Motor neuron (in vitro differentiated cells): ENCODE data around the gene PRSS2. TPM values are rescaled to one million over a fixed set of nuclear protein-coding genes. Genes with fewer than 3 reads are reported as not detected.
A peak's percentile ranks its signal among the peaks of the same experiment; 100 is the strongest.

Experiments used
- ATAC-seq, 8 experiments: fragments of 200-7000 bp; cut with Tn5 transposase; replicated peaks in 6 of 8; 2 replicates each; pipeline ENCODE4 v1.8.0; 2021; ENCODE audit warnings: mild to moderate bottlenecking in 8 of 8, moderate library complexity in 8 of 8
- H3K27ac ChIP-seq, 2 donors: fragments of 250-450 bp; sonication (Bioruptor Pico); 2 replicates each; pipeline ENCODE4 v1.9.0; 2021; ENCODE audit warnings: antibody characterized with exemption in 2 of 2, mild to moderate bottlenecking in 2 of 2, moderate library complexity in 1 of 2
- H3K4me1 ChIP-seq, 2 donors: fragments of 250-450 bp; sonication (Bioruptor Pico); replicated peaks in 1 of 2; 2 replicates each; pipeline ENCODE4 v1.6.1; 2021; ENCODE audit warnings: antibody characterized with exemption in 2 of 2, mild to moderate bottlenecking in 2 of 2, moderate library complexity in 1 of 2
- H3K4me3 ChIP-seq, 5 donors: fragments of 250-450 bp; sonication (Bioruptor Pico); 2 replicates each; pipeline ENCODE4 v1.9.0; 2021; ENCODE audit warnings: antibody characterized with exemption in 5 of 5, mild to moderate bottlenecking in 5 of 5, moderate library complexity in 4 of 5
- WGBS, 10 experiments: fragments of 450-650 bp; shearing (Covaris generic); methylation state at CpG; one replicate each; pipeline ENCODE4 v1.0.0; 2022; 5-methylcytosine and 5-hydroxymethylcytosine counted together
- in situ Hi-C, 9 experiments: fragments of 400-800 bp; cut with MboI; loops; one replicate each; pipeline ENCODE4 v1.15.0; 2021; ENCODE audit warnings: low sequenced_read_pairs in 9 of 9, low pct_unique_long_range_greater_than_20kb in 2 of 9; ENCODE audit not compliant: unreplicated experiment in 9 of 9
- total RNA-seq, 8 experiments: library from RNA; unstranded; fragments of 300-600 nt; gene quantifications; 2 replicates each; pipeline versions ENCODE4 v1.2.3 to v1.2.4, GENCODE V29; 2022

PRSS2 gene
- total RNA-seq, 8 experiments from 2014 or later: not detected

- no peak overlapping the region for H3K4me3 ChIP-seq
- no peak overlapping the region for H3K27ac ChIP-seq
- peaks cover 0 to 2% of the 10 kb centered on the region in 2 donors for H3K4me1 ChIP-seq
- in situ Hi-C loops: loop anchor here in 5 of 9 experiments (25.0 kb wide), 3 partner anchors 155 to 255 kb away; no protein-coding TSS in a partner anchor
- ATAC-seq: no peak
- WGBS, 10 experiments: no CpG with 5 or more reads among the region's 1 CpG
These were observed 21.4 kb downstream of the PRSS2 start for GRCh38 chr7:142792129-142792528.

- peaks cover 0 to 6% of the 10 kb centered on the region in 2 donors for H3K4me1 ChIP-seq
- H3K27ac ChIP-seq: no peak overlapping the region
- ATAC-seq: no peak
- no peak overlapping the region for H3K4me3 ChIP-seq
- in situ Hi-C loops: loop anchor here in 5 of 9 experiments (25.0 kb wide), 3 partner anchors 155 to 255 kb away; no protein-coding TSS in a partner anchor
- WGBS, 10 experiments: 0 to 67% (median 17%) methylated on average over 1 to 2 of the region's 2 CpGs; no CpG with 5 or more reads in 5 of the 10 experiments
These were observed 21.8 kb downstream of the PRSS2 start for GRCh38 chr7:142792593-142792992.

GRCh38 chr7:142793156-142793555, 22.4 kb downstream of the PRSS2 start:
- Histone ChIP-seq H3K4me3 (no peak overlapping the region), H3K27ac (no peak overlapping the region), H3K4me1 (peaks cover 0 to 10% of the 10 kb centered on the region in 2 donors)
- in situ Hi-C loops: loop anchor here in 5 of 9 experiments (25.0 kb wide), 3 partner anchors 156 to 256 kb away; no protein-coding TSS in a partner anchor
- 7 to 67% (median 50%) methylated on average over 2 to 5 of the region's 5 CpGs; no CpG with 5 or more reads in 3 of the 10 experiments for WGBS, 10 experiments
- ATAC-seq: no peak

GRCh38 chr7:142795339-142795863, 24.6 kb downstream of the PRSS2 start:
- no peak overlapping the region for H3K4me3 ChIP-seq
- no peak overlapping the region for H3K27ac ChIP-seq
- peaks cover 0 to 10% of the 10 kb centered on the region in 2 donors for H3K4me1 ChIP-seq
- no peak for ATAC-seq
- in situ Hi-C loops: loop anchor here in 5 of 9 experiments (25.0 kb wide), 3 partner anchors 158 to 258 kb away; no protein-coding TSS in a partner anchor
- 0 to 100% (median 0%) methylated on average over 1 to 3 of the region's 5 CpGs; no CpG with 5 or more reads in 5 of the 10 experiments for WGBS, 10 experiments

- 0 to 55% (median 24%) methylated on average over 2 to 5 of the region's 9 CpGs; no CpG with 5 or more reads in 4 of the 10 experiments for WGBS, 10 experiments
- Histone ChIP-seq H3K4me3 (no peak overlapping the region), H3K4me1 (peaks cover 0 to 10% of the 10 kb centered on the region in 2 donors), H3K27ac (no peak overlapping the region)
- no peak for ATAC-seq
- in situ Hi-C loops: loop anchor here in 5 of 9 experiments (25.0 kb wide), 3 partner anchors 159 to 259 kb away; no protein-coding TSS in a partner anchor
These were observed 25.3 kb downstream of the PRSS2 start for GRCh38 chr7:142796001-142796500.

GRCh38 chr7:142796501-142797390, 26.0 kb downstream of the PRSS2 start:
- peaks cover 0 to 10% of the 10 kb centered on the region in 2 donors for H3K4me1 ChIP-seq
- in situ Hi-C loops: loop anchor here in 5 of 9 experiments (25.0 kb wide), 3 partner anchors 159 to 259 kb away; no protein-coding TSS in a partner anchor
- 0 to 2% methylated on average over 2 to 12 of the region's 74 CpGs; no CpG with 5 or more reads in 8 of the 10 experiments for WGBS, 10 experiments
- H3K27ac ChIP-seq: no peak overlapping the region
- ATAC-seq: peak in 4 of 8 experiments; percentile 35 to 53 (median 39)
- H3K4me3 ChIP-seq: peak overlapping the region in 2 of 5 donors; percentile 9 to 10

- WGBS, 10 experiments: 0 to 27% (median 10%) methylated on average over 1 to 11 of the region's 33 CpGs; no CpG with 5 or more reads in 6 of the 10 experiments
- in situ Hi-C loops: loop anchor here in 5 of 9 experiments (25.0 kb wide), 3 partner anchors 160 to 260 kb away; no protein-coding TSS in a partner anchor
- peak overlapping the region in 1 of 5 donors; percentile 9 for H3K4me3 ChIP-seq
- H3K27ac ChIP-seq: no peak overlapping the region
- peak in 1 of 8 experiments; percentile 15 for ATAC-seq
- peaks cover 0 to 10% of the 10 kb centered on the region in 2 donors for H3K4me1 ChIP-seq
These were observed 26.9 kb downstream of the PRSS2 start for GRCh38 chr7:142797391-142798377.

GRCh38 chr7:142798451-142799436, 28.0 kb downstream of the PRSS2 start:
- H3K4me1 ChIP-seq: peaks cover 0 to 10% of the 10 kb centered on the region in 2 donors

GRCh38 chr7:142799437-142799835, 28.7 kb downstream of the PRSS2 start:
- H3K4me1 ChIP-seq: peaks cover 0 to 10% of the 10 kb centered on the region in 2 donors
- H3K4me3 ChIP-seq: no peak overlapping the region
- in situ Hi-C loops: loop anchor here in 5 of 9 experiments (25.0 kb wide), 3 partner anchors 162 to 262 kb away; no protein-coding TSS in a partner anchor
- H3K27ac ChIP-seq: no peak overlapping the region
- ATAC-seq: no peak
- 0 to 89% (median 32%) methylated on average over 1 to 3 of the region's 3 CpGs for WGBS, 10 experiments

More at GRCh38 chr7:142798451-142799436, 28.0 kb downstream of the PRSS2 start:
- in situ Hi-C loops: loop anchor here in 5 of 9 experiments (25.0 kb wide), 3 partner anchors 161 to 261 kb away; no protein-coding TSS in a partner anchor
- ATAC-seq: no peak
- 45 to 100% (median 82%) methylated on average over 1 to 10 of the region's 11 CpGs for WGBS, 10 experiments
- H3K27ac ChIP-seq: no peak overlapping the region
- no peak overlapping the region for H3K4me3 ChIP-seq

- ATAC-seq: no peak
- H3K4me3 ChIP-seq: no peak overlapping the region
- 33 to 100% (median 83%) methylated on average over 1 of the region's 1 CpG; no CpG with 5 or more reads in 3 of the 10 experiments for WGBS, 10 experiments
- in situ Hi-C loops: no loop called here
- H3K27ac ChIP-seq: no peak overlapping the region
- H3K4me1 ChIP-seq: peaks cover 0 to 10% of the 10 kb centered on the region in 2 donors
These were observed 29.3 kb downstream of the PRSS2 start for GRCh38 chr7:142800088-142800487.
